HuH-7.5 (cell line): ENCODE measurements around the gene AKTIP.
"Not testable (repeated sequence)": the region's sequence is repeated elsewhere in the genome, so short reads cannot be mapped to it uniquely, and the experiment has no call there.

ENCODE experiments used
- DNase-seq: peaks from one replicate; pipeline ENCODE4 v3.0.0; 2011; ENCODE audit warnings: low spot score

The AKTIP gene

DNA sequence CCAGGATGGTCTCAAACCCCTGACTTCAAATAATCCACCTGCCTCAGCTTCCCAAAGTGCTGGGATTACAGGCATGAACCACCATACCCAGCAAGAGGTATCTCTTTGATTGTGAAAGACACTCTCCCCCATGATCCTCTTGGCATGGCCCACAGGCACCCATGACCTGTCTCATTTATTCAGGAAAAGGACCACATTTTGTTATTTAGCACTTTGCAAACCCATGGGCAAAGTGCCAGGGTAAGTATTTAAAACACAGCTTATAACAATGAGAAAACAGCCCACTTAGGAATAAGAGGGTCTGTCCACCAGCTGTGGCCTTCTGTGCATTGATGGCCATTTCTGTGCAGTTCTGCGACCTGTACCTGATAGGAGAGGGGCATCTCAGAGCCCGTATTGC, 12.8 kb upstream of the AKTIP start:
- DNase-seq: no peak

- no peak for DNase-seq
These were observed 12.2 kb upstream of the AKTIP start for GRCh38 chr16:53515259-53515658.

DNA sequence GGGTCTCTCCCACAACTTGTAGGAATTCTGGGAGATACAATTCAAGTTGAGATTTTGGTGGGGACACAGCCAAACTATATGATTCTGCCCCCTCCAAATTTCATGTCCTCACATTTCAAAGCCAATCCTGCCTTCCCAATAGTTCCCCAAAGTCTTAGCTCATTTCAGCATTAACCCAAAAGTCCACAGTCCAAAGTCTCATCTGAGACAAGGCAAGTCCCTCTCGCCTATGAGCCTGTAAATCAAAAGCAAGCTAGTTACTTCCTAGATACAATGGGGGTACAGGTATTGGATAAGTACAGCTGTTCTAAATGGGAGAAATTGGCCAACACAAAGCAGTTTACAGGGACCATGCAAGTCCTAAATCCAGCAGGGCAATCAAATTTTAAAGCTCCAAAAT, 9.8 kb upstream of the AKTIP start:
- not testable (repeated sequence) for DNase-seq

DNA sequence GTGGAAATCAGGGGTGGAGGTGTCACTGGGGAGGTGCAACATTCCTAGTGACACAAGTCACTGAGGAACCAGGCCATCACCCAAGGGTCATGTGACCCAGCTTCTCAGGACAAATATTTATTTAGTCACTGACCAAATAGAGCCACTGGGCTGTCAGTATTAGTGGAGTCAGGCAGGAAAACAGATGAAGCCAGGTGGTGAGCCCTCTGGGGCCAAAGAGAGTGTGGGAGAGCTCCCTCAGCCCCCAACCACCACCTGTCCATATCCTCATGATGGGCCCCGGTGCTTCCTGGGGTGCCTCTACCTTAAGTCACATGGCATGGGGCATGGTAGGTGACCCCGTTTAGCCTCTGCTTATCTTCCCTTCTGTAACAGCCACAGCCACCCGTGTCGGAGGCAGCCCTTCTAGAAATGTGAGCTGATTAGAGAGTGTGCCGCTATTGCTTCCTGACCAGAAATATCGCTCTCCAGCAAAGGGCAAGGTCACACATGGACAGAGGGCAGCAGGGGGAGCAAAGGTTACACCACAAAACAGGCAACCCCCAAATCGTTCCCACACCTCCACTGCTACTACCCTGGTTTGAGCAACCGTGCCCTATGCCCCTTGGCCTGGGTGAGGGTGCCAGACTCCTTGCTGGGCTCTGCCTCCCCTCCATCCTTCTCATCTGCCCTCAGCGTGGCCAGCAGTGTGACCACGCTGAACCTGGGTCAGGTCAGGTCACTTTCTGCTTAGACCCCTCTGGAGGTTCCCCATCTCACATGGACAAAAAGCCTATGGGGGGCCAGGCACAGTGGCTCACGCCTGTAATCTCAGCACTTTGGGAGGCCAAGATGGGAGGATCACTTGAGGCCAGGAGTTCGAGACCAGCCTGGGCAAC, 8.6 kb upstream of the AKTIP start:
- DNase-seq: peak; percentile 53

DNA sequence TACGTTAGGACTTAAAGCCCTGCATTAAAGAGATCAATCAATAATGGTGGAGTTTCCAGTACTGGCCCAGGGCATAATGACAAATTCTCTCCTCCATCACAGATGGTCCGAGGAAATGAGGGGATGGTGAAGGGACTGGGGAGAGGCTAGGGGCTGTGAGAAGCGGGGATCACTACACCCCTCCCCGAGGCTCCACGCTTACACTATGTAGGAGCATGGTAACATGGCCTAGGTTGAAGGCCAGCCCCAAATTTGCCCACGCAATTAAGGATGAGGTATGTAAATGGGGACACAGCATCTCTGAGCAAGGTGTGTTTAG, 8.0 kb upstream of the AKTIP start:
- DNase-seq: no peak

DNA sequence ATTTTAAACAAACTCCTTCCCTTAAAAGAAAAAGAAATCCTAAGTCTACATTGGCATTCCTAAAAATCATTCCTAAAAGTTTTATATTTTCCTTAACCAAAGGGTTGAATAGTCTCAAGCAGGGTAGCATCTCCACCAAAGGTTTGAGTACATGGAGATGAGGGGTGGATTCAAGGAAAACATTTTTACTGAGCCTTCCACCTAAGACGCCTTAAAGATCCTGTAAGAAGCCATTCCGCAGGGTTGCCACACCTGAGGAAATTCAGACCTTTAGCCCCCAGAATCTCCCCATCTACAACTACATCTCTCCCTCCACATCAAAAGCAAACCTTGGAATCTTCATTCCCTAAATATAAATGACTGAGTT, 7.7 kb upstream of the AKTIP start:
- DNase-seq: no peak

DNA sequence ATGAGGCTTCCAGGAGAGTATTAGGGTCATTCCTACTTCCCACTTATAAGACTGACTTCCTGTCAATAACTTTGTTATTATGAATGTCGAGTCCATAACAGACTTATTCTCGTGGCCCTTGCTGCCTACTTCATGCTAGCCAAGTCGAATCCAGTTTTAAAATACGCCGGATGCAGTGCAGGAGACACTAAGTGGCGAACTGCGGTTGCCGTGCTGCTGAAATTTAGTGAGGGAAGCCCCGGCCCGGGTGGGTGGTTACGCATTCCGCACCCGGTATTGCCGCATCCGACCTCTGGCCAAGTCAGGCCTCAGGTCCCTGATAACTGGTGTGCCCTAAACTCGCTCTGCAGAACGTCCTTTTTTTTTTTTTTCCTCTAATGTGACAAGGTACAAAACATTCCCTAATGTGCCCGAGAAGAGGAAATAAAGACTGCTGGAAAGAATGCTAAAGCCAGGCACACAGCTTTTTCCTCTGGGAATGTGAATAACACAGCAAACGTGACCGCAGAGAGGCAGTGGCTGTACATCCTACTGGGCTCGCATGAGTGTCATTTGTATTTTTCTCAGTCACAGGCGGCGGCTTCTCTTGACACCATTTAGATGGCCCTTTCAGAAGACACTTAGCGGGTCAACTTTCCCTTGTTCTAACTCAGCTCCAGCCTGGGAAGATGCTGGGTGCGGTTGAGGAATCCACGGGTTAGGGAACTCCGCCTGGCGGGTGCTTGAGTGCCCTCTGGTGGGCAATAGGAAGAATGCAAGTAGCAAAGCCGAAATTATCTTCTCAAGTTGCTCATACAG, 7.1 kb upstream of the AKTIP start:
- peak; percentile 25 for DNase-seq

GRCh38 chr16:53507464-53508179, 4.6 kb upstream of the AKTIP start:
- DNase-seq: no peak

DNA sequence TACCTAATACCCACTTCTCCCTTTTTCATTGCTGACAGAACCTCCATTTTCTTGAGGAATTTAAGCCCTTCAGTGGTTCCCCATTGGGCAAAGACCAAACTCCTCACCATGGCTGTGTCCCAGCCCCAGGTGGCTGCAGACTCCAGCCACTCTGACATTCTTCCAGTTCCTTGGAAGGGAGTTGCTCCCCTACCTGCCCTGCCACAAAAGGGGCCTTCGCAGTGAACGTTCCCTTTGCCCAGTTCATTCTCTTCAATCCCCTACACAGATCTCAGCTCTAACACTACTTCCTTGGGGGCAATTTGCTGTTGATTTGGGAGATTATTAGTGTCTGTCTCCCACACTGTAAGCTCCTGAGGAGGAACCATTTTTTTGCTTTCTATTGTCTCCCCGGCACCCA, 3.2 kb upstream of the AKTIP start:
- DNase-seq: no peak

DNA sequence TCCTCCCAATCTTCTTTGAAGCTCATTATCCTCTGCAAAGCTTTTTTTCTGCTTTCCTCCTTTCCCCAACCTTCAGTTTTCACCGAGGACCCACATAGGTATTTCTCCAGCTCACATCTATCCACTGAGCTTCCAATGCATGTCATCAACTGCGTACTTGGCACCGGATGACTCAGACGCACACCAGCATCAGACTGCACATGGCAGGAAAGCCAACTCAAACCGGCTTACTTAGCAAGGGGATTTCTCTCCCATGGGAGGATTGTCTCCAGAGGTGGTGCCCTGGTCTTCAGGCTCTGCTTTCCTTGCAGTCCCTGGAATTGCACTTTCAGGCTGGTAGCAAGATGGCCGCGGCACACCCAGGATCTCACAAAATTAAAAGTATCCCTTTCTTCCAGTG, 1.7 kb upstream of the AKTIP start:
- DNase-seq: no peak

- no peak for DNase-seq
These were observed 1.1 kb upstream of the AKTIP start for GRCh38 chr16:53503991-53504663.

- peak; percentile 83 for DNase-seq
These were observed 388 bp upstream of the AKTIP start for GRCh38 chr16:53503270-53503923.

DNA sequence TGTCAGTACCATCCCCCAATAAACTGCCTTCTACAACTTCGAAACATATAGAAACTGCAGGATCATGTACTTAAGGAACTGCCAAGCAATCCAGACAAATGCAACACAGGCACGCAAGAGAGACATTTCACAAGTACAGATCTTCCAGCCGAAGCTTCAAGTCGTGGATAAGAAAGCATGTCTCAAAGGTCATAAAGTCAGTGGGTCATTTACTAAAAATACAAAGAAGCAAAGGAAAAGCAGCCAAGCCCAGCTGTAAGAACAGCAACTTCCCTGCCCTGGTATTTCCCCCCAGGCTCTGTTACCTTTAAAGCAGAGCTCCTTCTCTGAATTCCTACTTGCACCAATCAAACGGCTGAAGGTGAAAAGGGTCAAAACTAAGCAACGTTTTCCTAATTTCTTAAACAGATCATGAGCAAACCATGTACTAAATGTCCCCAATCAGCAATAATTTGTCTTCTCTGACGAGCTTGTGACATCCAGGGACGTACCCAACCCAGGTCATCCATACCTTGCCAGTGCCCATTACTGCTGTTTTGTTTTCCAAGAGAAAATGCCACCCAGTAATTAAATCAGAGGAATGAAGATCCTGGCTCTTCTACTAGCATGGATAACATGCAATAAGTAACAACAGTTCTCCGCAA, 1.7 kb downstream of the AKTIP start:
- DNase-seq: no peak

GRCh38 chr16:53498984-53499383, 4.0 kb downstream of the AKTIP start:
- DNase-seq: no peak

DNA sequence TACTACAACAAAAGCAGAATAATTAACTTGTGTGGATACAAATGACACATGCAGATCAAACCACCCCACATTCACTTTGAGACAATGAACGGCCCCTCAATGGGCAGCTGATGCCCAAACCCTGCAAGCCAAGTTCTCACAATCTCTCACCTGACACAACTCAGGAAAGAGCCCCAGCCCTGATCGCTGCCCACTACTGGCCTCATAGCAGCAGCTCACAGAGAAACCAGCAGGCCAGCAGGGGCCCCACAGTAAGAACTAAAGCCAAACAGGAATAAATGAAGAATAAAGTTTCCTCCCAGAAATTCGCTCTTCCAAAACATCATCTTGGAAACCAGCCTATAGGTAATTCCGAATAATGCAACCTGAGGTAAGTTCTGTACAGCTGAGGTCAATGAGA, 7.7 kb downstream of the AKTIP start:
- no peak for DNase-seq

- no peak for DNase-seq
These were observed 8.4 kb downstream of the AKTIP start for GRCh38 chr16:53494636-53495035.

- DNase-seq: no peak
These were observed 10.5 kb downstream of the AKTIP start for GRCh38 chr16:53492503-53492902.

DNA sequence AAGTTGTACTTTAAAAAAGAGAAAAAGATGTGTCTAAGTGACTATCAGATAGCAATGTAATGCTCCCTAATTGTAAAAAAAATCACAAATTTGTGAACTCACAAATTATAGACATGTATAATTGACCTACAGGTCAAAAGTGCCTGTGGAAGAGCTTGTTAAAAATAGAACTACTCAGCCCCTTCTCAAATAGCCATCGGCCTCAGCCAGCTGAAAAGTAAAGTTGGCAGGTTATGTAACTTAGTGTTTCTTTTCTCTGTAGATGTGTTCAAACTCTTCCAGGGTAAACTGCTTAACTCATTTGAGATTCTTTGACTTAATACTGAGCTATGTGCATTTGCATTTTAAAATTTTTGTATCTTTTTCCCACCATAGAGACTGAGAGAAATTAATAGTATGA, 13.3 kb downstream of the AKTIP start:
- no peak for DNase-seq

- no peak for DNase-seq
These were observed 16.8 kb downstream of the AKTIP start for GRCh38 chr16:53486230-53486629.

DNA sequence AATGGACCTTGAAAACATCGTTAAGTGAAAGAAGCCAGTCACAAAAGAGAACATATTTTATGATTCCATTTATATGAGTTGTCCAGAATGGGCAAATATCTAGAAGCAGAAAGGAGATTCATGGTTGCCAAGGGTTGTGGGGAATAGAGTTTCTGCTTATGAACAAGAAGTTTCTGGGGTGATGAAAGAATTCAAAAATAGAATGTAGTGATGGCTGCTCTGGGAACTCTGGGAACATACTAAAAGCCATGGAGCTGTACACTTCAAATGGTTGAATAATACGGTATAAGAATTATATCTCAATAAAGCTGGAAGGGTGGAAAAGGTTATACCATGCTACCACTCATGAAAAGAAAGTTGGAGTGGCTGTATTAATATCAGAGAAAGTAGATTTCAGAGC, 18.5 kb downstream of the AKTIP start:
- no peak for DNase-seq

- no peak for DNase-seq
These were observed 20.9 kb downstream of the AKTIP start for GRCh38 chr16:53482123-53482522.
